K562 treated with DMSO at 1 percent for 48 hours (cell line): ENCODE data around the gene SLC40A1. TPM values are rescaled to one million over a fixed set of nuclear protein-coding genes. Genes with fewer than 3 reads are reported as not detected.

Experiments
- total RNA-seq: library from RNA; unstranded; fragments of 300-600 nt; gene quantifications from 2 replicates; pipeline ENCODE4 v1.2.3, GENCODE V29; 2022; ENCODE audit warnings: low replicate concordance; ENCODE audit errors: extremely low read depth

SLC40A1 gene, protein sequence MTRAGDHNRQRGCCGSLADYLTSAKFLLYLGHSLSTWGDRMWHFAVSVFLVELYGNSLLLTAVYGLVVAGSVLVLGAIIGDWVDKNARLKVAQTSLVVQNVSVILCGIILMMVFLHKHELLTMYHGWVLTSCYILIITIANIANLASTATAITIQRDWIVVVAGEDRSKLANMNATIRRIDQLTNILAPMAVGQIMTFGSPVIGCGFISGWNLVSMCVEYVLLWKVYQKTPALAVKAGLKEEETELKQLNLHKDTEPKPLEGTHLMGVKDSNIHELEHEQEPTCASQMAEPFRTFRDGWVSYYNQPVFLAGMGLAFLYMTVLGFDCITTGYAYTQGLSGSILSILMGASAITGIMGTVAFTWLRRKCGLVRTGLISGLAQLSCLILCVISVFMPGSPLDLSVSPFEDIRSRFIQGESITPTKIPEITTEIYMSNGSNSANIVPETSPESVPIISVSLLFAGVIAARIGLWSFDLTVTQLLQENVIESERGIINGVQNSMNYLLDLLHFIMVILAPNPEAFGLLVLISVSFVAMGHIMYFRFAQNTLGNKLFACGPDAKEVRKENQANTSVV
- not detected in 2 replicates for total RNA-seq

DNA sequence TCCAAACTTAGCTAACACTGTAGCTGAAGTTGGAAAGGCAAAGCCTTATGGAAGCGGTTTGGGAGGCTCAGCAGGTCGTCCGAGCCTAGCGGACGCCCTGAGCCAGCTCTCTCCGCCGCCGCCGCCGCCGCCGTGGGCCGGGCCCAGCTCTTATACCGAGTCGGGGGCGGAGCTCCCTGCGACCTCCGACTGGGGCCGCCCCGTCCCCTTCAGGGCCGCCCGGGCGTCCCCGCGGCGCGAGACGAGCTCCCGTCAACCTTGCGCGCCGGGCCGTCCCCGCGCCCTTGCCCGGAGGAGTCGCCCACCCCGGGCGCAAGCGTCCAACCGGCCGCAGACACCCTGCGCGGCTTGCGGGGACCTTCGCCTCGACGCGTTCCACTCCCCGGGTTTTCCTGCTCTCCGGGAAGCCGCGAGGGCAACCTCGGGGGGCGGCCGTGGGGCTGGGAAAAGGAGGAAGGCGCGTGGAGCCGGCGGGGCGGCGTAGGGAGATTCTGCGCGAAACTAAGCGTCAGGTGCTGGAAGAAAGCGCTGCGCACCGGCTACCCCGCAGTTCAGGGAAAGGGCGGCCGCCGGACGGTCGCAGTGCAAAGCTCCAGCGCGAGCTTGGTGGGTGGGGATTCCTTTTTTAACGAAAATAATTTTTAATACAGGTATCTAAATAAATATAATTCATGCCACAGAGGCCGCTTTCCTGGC lies at the start of gene SLC40A1:
Gene SLC40A1, minus strand, starts transcription at position 129 of the 696 bp plus-strand sequence. CDS start 326 bp downstream, outside the sequence.

Other genes with a start within 250 kb of the SLC40A1 start
- gene WDR75, start 139.3 kb downstream of the SLC40A1 start, total RNA-seq: not detected in 2 replicates
- gene ASNSD1, start 80.7 kb upstream of the SLC40A1 start, total RNA-seq: not detected in 2 replicates
- gene ANKAR, start 93.9 kb upstream of the SLC40A1 start, total RNA-seq: not detected in 2 replicates
- not detected in 2 replicates for gene OSGEPL1, start 182.0 kb upstream of the SLC40A1 start, total RNA-seq
- gene ORMDL1, start 203.6 kb upstream of the SLC40A1 start, total RNA-seq: not detected in 2 replicates
- not detected in 2 replicates for gene PMS1, start 203.7 kb upstream of the SLC40A1 start, total RNA-seq